Measurements from ENCODE around the gene HDLBP. TPM values are rescaled to one million over a fixed set of nuclear protein-coding genes. Genes with fewer than 3 reads are reported as not detected.

HDLBP gene
- polyA plus RNA-seq, 3 donors: 50.4 to 73.1 (median 69.9) TPM

GRCh38 chr2:241230435-241230834 is 85.0 kb downstream of the HDLBP start:
- no peaks in the 10 kb centered on the region for H3K79me2 ChIP-seq (ENCODE audit: insufficient read depth, low read length)
- H3K36me3 Mint-ChIP-seq: peaks cover 93 to 98% of the 10 kb centered on the region in 2 donors
- H3K27ac Mint-ChIP-seq: peak overlapping the region in 1 of 7 donors; percentile 35
- H3K4me2 ChIP-seq (replicated peaks; ENCODE audit: extremely low read depth, low read length, poor library complexity, severe bottlenecking): no peak overlapping the region
- no peak overlapping the region for H3K4me3 Mint-ChIP-seq
- H3K9ac ChIP-seq (ENCODE audit: insufficient read depth, low read length, poor library complexity, severe bottlenecking): no peak overlapping the region
- WGBS (ENCODE audit: insufficient coverage): 99% methylated on average over 19 of the region's 19 CpGs
- no peak overlapping the region for H2AFZ ChIP-seq (ENCODE audit: insufficient read depth, low read depth, low read length, poor library complexity, severe bottlenecking)
- intact Hi-C loops (cut with micrococcal nuclease): no loop called here
- no peak overlapping the region for H3K27ac ChIP-seq (ENCODE audit: low read depth in 1 of 2, low read length in 2 of 2)
- H3K27me3 Mint-ChIP-seq (ENCODE audit: low read depth in 3 of 3): peaks cover 0 to 1% (median 0%) of the 10 kb centered on the region in 3 donors
- H3K4me1 Mint-ChIP-seq: no peaks in the 10 kb centered on the region
- peaks cover 4% of the 10 kb centered on the region for H4K20me1 ChIP-seq (ENCODE audit: insufficient read depth, low read length)
- no peak for DNase-seq
- no peaks in the 10 kb centered on the region for H3K9me3 ChIP-seq (replicated peaks in 1 of 2; ENCODE audit: control insufficient read depth in 1 of 2, insufficient read depth in 1 of 2, low read length in 2 of 2)
- H3K36me3 ChIP-seq (replicated peaks in 1 of 2; ENCODE audit: control insufficient read depth in 1 of 2, insufficient read depth in 2 of 2, low read length in 2 of 2): peaks cover 97 to 99% of the 10 kb centered on the region in 2 donors
- H3K4me3 ChIP-seq (replicated peaks in 1 of 3; ENCODE audit: low read depth in 2 of 3, low read length in 3 of 3): no peak overlapping the region
- no peak for TF ChIP-seq CTCF (IDR thresholded peaks at IDR 0.05)
- no peaks in the 10 kb centered on the region for H3K4me1 ChIP-seq (ENCODE audit: control insufficient read depth in 1 of 2, insufficient read depth in 2 of 2, low read length in 2 of 2)
- no peaks in the 10 kb centered on the region for H3K27me3 ChIP-seq (ENCODE audit: control insufficient read depth in 2 of 2, insufficient read depth in 2 of 2, low read length in 2 of 2)
- no peaks in the 10 kb centered on the region for H3K9me3 Mint-ChIP-seq

DNA sequence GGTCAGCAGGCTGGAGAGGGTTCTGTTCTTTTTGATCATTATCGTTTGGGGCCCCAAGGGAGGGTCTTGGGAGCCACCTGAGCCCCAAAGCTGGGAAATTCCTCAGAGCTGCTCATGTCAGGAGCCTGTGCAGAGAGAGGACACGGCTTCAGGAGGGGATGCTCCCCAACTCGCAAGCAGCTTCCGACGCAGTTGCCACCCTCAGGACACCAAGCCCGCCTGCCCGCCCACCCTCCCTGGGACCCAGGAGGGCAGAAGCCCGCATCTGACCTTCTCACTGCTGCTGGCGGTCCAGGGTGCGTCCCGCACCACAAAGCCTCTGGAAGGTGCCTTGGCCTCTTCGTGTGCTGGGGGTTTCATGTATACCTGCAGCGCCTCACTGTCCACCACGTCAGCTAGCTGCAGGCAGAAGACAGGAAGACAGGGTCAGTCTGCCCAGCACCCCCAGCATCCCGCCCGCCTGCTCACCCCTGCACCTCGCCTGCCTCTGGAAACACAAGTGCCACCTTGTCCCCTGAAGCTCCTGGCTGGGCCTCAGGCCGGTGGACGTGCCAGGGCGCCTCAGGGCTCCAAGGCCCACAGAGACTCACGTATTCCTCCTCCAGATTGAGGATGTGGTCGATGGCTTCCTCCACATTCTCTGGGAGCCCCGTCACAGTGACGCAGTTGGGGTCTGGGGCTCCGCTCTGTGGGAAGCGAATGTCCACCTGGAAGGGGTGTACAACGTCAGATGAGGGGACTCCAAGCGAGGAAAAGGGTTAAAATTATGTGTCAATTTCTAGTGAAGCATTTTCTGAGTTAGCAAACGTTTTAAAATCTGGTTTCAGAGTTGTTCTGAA is 85.7 kb downstream of the HDLBP start:
- WGBS (ENCODE audit: insufficient coverage): 96% methylated on average over 18 of the region's 29 CpGs
- peak overlapping the region in 1 of 7 donors; percentile 10 for H3K27ac Mint-ChIP-seq

More for the DNA sequence above, 85.7 kb downstream of the HDLBP start:
- Mint-ChIP-seq H3K27me3 (ENCODE audit: low read depth in 3 of 3) (peaks cover 0 to 1% (median 0%) of the 10 kb centered on the region in 3 donors), H3K4me3 (no peak overlapping the region), H3K36me3 (peaks cover 86 to 95% of the 10 kb centered on the region in 2 donors), H3K4me1 (no peaks in the 10 kb centered on the region), H3K9me3 (no peaks in the 10 kb centered on the region)
- Histone ChIP-seq H3K27me3 (ENCODE audit: control insufficient read depth in 2 of 2, insufficient read depth in 2 of 2, low read length in 2 of 2) (no peaks in the 10 kb centered on the region), H3K4me2 (replicated peaks; ENCODE audit: extremely low read depth, low read length, poor library complexity, severe bottlenecking) (no peak overlapping the region), H3K36me3 (replicated peaks in 1 of 2; ENCODE audit: control insufficient read depth in 1 of 2, insufficient read depth in 2 of 2, low read length in 2 of 2) (peaks cover 92 to 94% of the 10 kb centered on the region in 2 donors), H3K4me3 (replicated peaks in 1 of 3; ENCODE audit: low read depth in 2 of 3, low read length in 3 of 3) (no peak overlapping the region), H3K79me2 (ENCODE audit: insufficient read depth, low read length) (no peaks in the 10 kb centered on the region), H3K27ac (ENCODE audit: low read depth in 1 of 2, low read length in 2 of 2) (no peak overlapping the region), H3K9me3 (replicated peaks in 1 of 2; ENCODE audit: control insufficient read depth in 1 of 2, insufficient read depth in 1 of 2, low read length in 2 of 2) (no peaks in the 10 kb centered on the region), H3K4me1 (ENCODE audit: control insufficient read depth in 1 of 2, insufficient read depth in 2 of 2, low read length in 2 of 2) (no peaks in the 10 kb centered on the region), H3K9ac (ENCODE audit: insufficient read depth, low read length, poor library complexity, severe bottlenecking) (no peak overlapping the region), H2AFZ (ENCODE audit: insufficient read depth, low read depth, low read length, poor library complexity, severe bottlenecking) (no peak overlapping the region), H4K20me1 (ENCODE audit: insufficient read depth, low read length) (peaks cover 4% of the 10 kb centered on the region)
- no peak for TF ChIP-seq CTCF (IDR thresholded peaks at IDR 0.05)
- intact Hi-C loops (cut with micrococcal nuclease): no loop called here
- DNase-seq: no peak
